GM18907 (cell line): ENCODE data around the gene ALG10.
"Not testable (repeated sequence)": the region's sequence is repeated elsewhere in the genome, so short reads cannot be mapped to it uniquely, and the experiment has no call there.

Experiments
- ATAC-seq: cut with Tn5 transposase; IDR thresholded peaks from one replicate; pipeline ENCODE4 v1.9.1; 2021; ENCODE audit warnings: mild to moderate bottlenecking, moderate library complexity; ENCODE audit not compliant: unreplicated experiment

ALG10 gene, protein sequence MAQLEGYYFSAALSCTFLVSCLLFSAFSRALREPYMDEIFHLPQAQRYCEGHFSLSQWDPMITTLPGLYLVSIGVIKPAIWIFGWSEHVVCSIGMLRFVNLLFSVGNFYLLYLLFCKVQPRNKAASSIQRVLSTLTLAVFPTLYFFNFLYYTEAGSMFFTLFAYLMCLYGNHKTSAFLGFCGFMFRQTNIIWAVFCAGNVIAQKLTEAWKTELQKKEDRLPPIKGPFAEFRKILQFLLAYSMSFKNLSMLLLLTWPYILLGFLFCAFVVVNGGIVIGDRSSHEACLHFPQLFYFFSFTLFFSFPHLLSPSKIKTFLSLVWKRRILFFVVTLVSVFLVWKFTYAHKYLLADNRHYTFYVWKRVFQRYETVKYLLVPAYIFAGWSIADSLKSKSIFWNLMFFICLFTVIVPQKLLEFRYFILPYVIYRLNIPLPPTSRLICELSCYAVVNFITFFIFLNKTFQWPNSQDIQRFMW

GRCh38 chr12:34022079-34022830 lies at the start of gene ALG10:
Gene ALG10, plus strand, starts transcription at chr12:34022496. Its CDS starts 104 bp downstream, at chr12:34022600.
- peak; percentile 100 for ATAC-seq

GRCh38 chr12:33972884-33973283 lies 49.4 kb upstream of the ALG10 start:
- not testable (repeated sequence) for ATAC-seq

- no peak for ATAC-seq
Measured at GRCh38 chr12:33977887-33978286, 44.4 kb upstream of the ALG10 start.

DNA sequence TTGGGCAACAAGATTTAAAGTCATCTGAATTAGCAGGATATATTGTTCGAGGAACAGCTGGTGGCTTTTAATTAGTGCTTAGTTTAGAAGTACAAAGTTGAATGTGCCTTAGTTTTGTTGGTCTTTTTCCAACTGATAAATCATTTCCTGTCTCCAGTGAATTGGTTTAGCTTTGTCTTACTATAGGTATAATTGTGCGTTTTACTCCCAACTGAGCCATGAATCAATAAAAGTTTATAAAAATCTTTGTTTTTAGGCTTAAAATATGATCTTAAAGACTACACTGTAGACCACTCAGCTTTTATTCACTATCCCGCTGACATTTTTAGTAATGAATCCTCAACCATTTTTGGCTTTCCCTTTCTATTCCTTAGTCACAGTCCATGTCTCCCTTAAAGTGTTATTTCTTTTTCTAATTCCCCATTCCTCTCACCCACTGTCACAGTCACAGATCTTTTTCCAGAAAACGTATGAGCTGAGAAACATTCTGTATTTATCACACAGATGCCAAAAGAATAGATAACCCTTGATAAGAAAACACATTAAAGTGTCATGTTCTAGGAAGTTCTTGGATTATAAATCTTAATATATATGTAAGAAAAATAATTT lies 34.0 kb upstream of the ALG10 start:
- ATAC-seq: no peak

DNA sequence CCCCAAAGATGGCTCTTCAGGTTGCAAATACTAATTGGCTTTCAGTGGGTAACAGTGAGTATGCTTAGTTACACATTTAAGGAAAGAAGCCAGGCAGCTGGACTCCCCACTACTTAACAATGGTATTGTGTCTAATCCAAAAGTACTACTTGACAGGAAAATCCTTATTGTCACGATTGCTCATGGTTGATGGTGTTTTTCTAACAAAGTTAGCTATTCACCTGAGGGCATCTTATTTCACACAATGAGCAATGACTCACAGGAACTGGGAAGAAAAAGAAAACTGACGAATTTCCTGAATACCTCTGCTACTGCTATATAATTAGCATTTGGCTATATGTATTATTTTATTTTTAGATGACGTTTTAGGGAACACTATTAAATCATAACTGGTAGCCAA lies 33.4 kb upstream of the ALG10 start:
- no peak for ATAC-seq

DNA sequence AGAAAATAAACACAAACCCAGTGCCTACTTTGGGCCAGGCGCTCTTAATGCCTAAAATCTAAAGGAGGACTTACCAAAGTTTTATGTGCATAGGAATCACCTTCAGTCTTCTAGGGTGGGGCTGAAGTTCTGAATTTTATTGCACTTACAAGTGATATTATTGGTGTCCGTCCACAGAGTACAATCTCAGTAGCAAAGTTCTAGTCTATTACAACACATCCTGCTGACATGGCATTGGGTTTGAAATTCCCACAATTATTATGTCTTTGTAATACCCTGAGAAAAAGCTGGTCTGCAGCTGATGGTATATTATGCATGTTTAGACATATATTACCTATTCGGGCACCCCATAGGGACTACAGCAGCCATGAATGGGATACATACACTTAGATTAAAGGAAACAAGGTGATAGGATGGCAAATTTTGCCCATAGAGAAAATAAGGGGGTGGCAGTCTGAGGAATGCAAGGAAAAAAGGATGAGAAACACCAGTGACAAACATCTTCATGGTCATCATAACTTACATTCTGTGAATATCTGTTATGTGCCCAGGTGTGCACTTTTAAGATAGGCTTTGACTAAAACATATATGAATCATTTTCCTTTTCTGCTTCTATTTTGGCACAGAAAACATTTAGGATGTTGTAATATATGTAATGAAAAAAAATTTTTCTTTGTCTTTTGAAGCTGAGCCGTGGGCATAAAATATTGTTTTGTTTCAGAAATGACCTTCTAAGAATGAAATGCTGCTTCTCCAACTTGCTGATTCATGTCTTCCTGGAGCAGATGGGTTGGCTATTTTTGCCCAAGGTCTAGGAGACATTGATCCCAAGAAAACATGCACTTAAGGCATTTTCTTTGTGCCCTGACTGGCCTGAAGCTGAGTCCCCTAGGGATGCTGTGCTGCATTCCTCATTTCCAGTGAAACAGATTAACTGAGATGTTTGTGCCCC lies 27.2 kb upstream of the ALG10 start:
- ATAC-seq: no peak

DNA sequence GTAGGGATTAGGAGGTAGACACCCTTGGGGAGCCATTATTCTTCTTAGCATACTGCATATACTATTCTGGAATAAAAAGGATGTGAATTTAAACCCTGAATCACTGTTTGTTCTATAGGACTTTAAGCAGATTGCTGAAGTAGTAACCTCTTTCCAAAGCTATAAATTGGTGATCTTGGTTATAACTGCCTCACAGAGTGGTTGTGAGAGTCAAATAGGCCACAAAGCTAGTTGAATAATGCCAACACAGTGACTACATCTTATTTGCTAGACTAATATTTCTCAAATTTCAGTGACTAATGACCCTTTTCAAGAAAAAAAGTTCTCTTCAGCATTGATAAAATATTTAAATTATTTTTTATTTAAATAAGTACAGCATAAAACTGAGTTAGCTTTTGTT lies 13.5 kb upstream of the ALG10 start:
- ATAC-seq: not testable (repeated sequence)

DNA sequence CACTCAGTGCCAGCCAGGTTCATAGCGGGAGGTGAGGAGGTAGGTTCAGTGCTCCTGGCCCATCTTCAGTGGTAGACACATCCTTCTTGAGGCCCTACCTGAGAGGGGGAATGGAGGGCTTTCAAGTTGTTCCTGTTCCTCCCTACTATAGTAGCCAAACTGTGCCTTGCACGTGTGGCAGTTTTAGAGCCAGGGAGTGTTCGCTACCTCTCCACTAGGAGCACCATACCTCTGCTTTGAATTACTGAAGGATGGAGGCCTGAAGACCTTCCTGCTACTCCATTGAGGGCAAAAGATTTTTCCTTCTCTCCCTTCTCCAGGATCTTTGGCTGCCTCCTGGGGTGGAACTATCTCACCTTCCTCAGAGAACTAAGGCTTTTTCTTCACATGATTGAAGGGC lies 5.9 kb upstream of the ALG10 start:
- no peak for ATAC-seq

DNA sequence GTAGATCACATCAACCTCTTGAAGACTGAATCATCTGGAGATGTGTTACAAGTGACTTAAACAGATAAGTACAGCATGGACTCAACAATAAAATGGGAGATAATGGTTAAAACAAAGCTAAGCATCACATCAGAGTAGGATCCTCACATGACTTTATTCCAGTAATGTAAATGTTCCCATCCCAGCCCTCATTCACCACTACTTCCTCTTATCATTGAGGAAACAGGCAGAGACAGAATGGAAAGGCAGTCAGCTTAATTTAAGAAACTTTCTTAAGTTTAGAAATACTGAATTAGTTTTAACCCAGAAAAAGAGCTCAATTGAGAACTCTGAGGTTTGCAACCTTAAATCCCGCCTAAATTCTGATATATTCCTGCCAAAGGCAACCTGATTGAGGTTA lies 1.2 kb upstream of the ALG10 start:
- ATAC-seq: no peak

GRCh38 chr12:34027661-34028060 lies 5.4 kb downstream of the ALG10 start:
- ATAC-seq: not testable (repeated sequence)

DNA sequence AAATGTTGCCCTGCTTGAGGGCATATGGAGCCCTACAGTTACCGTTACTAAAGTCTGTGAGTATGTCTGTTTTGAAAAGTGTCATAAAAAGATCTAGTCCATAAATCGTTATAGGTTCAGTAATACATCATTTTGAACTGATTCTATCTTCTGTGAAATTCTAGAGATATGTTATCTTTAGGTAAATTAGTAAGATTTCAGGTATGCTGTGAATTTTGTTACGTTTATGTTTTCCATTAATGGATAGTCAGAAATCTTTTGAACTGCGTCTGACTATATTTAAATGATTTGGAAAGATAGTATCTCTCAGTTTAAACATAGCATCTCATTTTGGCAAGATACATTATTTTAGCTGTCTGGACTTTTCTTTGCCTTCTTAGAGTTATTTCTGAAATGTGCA lies 8.3 kb downstream of the ALG10 start:
- no peak for ATAC-seq

DNA sequence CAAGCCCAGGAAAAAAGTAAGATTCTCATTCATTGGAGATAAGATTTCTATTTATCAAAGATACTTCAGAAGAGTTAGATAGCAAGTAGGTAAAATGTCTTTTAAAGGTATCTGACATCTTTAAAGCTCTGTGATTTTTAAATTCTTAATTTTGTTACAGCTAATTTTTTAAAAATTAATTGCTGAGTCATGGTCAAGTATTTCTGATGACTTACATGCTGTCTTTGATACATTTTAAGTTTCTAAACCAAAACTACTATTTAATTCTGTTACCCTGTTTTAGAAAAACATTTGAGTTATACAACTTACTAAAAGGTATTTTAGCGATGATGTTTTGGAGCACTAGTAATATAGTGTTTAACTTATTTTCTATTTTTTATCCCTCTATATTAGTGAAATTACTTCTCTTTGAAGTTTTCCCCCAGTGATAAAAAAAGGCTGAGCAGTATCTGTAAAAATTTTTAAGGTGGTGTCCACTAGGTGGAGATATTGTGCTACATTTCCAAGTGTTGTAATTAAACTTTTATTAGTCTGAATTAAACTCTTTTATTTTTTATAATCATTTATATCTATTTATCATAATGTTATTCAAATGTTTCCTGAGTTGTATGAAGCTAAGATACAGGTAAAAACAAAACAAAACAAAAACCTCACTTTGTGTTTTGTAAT lies 11.5 kb downstream of the ALG10 start:
- no peak for ATAC-seq

DNA sequence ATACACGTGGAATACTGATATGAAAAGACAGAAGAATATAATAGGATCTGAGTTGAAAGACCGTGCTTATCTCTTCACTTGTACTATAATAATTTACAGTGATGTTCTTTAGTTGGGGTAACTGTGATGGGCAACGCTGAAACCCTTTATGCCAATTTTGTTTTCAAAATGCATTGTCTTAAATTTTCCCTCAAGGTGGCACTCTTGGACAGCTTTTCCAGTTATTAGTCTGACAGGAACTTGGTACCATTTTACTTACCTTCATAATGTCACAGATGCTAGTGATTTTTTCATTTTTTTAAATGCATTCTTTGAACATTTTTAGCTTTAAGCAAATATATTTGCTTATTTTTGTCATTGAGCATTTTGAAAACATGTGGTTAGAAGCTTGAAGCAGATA lies 16.1 kb downstream of the ALG10 start:
- ATAC-seq: not testable (repeated sequence)

DNA sequence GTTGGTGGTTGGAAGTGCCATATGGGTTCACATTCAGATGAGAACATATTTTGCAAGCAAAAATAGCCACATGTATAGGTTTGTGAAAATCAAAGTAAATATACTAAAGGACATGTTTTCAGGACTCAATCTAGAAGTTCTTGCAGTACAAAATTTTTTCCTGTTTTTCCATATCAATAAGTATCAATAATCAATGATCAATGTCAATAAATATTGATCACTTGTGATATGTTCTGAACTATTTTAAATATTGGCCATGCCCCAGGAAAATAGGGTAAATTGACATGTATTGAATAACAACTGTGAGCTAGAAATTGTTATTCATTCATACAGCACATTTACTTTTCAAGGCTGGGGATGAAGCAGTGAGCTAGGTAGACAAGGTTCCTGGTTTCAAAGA lies 24.3 kb downstream of the ALG10 start:
- no peak for ATAC-seq

DNA sequence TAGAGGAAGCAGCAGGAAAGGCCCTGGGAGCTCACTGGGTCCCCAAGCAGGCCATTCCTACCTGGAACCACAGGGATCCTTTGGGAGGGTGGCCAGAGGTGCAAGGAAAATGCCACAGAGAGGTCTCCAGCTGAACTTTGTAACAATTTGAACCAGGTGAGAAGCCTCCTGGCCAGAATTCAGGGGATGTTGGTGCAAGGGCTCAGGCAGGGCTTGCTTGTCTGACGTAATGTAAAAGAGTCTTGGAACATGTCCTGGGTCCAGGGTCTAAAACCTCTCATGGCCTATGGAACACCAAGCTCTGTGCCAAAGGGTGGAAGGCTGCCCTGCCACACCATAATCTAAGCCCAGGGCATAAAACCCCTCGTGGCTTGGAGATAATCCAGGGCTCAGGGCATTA lies 25.6 kb downstream of the ALG10 start:
- not testable (repeated sequence) for ATAC-seq

DNA sequence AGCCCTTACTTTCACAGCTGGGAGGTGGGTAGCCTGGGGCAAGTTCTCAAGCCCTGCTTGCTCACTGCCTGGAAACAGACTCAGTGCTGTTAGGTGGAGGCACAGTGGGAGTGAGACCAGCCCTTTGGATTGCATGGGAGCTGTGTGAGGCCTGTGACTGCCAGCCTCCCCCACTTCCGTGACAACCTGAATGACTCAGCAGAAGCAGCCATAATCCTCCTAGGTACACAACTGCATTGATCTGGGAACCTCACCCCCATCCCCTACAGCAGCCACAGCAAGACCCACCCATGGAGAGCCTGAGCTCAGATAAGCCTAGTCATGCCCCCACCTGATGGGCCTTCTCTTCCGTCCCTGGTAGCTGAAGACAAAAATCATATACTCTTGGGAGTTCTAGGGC lies 26.4 kb downstream of the ALG10 start:
- ATAC-seq: no peak

GRCh38 chr12:34051486-34051885 lies 29.2 kb downstream of the ALG10 start:
- ATAC-seq: no peak

- ATAC-seq: no peak
Measured at GRCh38 chr12:34054938-34055337, 32.6 kb downstream of the ALG10 start.
